Effector memory CD8-positive, alpha-beta T cell (primary cell): Measurements from ENCODE around the gene RGPD3.
"Not testable (repeated sequence)": the region's sequence is repeated elsewhere in the genome, so short reads cannot be mapped to it uniquely, and the experiment has no call there.

Source experiments
- ATAC-seq: fragments of 150-1000 bp; cut with Tn5 transposase; replicated peaks from 2 replicates; pipeline ENCODE4 v1.10.0; 2021; ENCODE audit warnings: mild to moderate bottlenecking, moderate library complexity
- DNase-seq, 3 experiments: peaks; one replicate each; pipeline ENCODE4 v3.0.0; 2021
- H3K27ac Mint-ChIP-seq, 2 donors: one replicate each; pipeline ENCODE4 v1.8.0; 2022; ENCODE audit warnings: mild to moderate bottlenecking in 2 of 2, mixed read lengths in 2 of 2, moderate library complexity in 2 of 2
- H3K27me3 Mint-ChIP-seq, 2 donors: one replicate each; pipeline ENCODE4 v1.8.0; 2022; ENCODE audit warnings: mixed read lengths in 2 of 2
- H3K36me3 Mint-ChIP-seq: one replicate; pipeline ENCODE4 v1.8.0; 2022; ENCODE audit warnings: mild to moderate bottlenecking, moderate library complexity, mixed read lengths; ENCODE audit not compliant: insufficient read depth
- H3K4me1 Mint-ChIP-seq, 2 donors: one replicate each; pipeline ENCODE4 v1.8.0; 2022; ENCODE audit warnings: low read depth in 2 of 2, mixed read lengths in 2 of 2
- H3K4me3 Mint-ChIP-seq, 2 donors: one replicate each; pipeline ENCODE4 v1.8.0; 2022; ENCODE audit warnings: mild to moderate bottlenecking in 2 of 2, mixed read lengths in 2 of 2, moderate library complexity in 2 of 2
- H3K9me3 Mint-ChIP-seq, 2 donors: one replicate each; pipeline ENCODE4 v1.8.0; 2022; ENCODE audit warnings: mixed read lengths in 2 of 2

The RGPD3 gene

DNA sequence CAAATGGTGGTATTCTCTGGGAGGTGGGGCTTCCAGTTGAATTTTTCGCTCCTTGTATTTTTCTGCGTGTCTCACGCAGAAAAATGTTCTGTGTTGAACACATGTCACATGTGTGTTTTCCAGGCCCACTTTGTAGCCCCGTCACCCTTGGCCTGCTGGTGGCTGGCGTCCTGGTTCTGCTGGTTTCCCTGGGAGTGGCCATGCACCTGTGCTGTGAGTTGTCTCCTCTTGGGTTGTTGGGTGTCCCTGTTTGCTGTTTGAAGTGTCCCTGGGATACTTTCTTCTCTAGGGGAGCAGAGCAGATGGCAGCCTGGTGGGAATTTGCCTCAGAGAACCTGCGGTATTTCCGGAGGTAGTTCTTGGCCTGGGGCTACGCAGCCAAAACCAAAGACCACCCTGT, 34.1 kb upstream of the RGPD3 start:
- ATAC-seq, DNase-seq, H3K36me3 Mint-ChIP-seq, H3K27ac Mint-ChIP-seq, H3K9me3 Mint-ChIP-seq, H3K4me1 Mint-ChIP-seq, H3K27me3 Mint-ChIP-seq, H3K4me3 Mint-ChIP-seq: not testable (repeated sequence)

DNA sequence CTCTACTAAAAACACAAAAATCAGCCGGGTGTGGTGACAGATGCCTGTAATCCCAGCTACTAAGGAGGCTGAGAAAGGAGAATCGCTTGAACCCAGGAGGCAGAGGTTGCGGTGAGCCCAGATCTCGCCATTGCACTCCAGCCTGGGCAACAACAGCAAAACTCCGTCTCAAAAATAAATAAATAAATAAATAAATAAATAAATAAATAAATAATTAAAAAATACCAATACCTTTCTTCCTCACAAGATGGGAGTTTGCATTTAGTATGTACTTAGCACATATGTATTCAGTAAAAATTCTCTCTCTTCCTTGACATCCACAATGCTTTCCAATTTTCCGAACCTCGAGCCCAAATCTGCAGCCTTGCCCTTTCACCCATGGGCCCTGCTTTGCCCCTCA, 32.1 kb upstream of the RGPD3 start:
- H3K4me1 Mint-ChIP-seq, H3K9me3 Mint-ChIP-seq, DNase-seq, ATAC-seq, H3K27me3 Mint-ChIP-seq, H3K27ac Mint-ChIP-seq, H3K36me3 Mint-ChIP-seq, H3K4me3 Mint-ChIP-seq: not testable (repeated sequence)

DNA sequence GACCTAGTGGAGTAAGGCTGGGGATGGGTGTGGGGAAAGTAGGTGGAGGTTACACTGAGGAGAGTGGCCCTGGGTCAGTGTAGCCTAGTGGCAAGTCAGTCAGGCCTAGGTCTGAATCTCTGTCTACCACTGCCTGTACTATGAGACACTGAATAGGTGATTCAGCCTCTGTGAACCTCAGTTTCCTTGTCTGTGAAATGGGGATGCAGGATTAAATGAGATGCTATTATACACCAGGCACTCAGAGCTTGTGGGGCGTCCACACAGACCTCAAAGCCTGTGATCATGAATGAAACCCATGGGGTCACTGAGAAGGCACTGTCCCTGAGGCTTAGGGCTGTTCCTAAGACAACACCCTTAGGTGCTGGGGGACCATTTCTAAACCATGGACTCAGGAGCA, 30.3 kb upstream of the RGPD3 start:
- H3K27ac Mint-ChIP-seq, ATAC-seq, H3K27me3 Mint-ChIP-seq, H3K9me3 Mint-ChIP-seq, DNase-seq, H3K4me1 Mint-ChIP-seq, H3K36me3 Mint-ChIP-seq, H3K4me3 Mint-ChIP-seq: not testable (repeated sequence)

DNA sequence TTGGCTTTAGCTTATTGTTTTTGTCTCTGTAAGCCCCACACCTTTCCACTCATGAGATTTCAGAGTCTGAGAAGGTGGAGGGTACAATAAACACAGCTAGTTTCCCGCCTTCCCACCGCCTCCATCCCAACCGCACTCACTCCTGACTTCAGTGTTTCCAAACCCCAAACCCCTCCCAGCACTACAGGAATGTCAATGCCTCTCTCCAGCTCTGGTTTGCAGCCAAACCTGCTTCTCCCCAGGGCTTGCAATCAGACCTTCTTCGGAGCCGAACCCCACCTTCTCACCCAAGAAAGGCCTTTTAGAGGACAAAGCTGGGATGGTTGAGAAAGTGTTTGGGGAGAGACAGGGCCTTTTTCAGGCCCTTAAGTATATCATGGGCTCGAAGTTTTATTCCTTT, 24.7 kb upstream of the RGPD3 start:
- not testable (repeated sequence) for H3K4me3 Mint-ChIP-seq, H3K27ac Mint-ChIP-seq, ATAC-seq, H3K9me3 Mint-ChIP-seq, DNase-seq, H3K36me3 Mint-ChIP-seq, H3K4me1 Mint-ChIP-seq
- H3K27me3 Mint-ChIP-seq, result peaks cover 6 to 20% of the 10 kb centered on the region in 2 donors

DNA sequence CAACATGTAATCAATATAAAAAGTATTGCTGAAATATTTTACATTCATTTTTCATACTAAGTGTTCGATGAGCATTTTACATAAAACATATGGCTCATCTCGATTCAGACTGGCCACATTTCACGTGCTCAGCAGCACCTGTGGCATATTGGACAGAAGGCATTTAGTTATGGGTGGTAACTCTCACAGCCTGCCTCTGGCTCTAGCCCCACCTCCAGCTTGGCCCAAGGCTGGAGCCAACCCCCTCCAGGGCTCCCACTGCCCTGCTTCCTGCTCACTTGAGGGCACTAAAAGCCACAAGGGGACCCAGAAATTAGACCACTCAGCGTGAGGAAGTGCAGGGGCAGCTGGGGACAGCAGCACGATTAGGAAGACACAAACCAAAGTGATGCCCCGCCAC, 24.2 kb upstream of the RGPD3 start:
- not testable (repeated sequence) for H3K4me1 Mint-ChIP-seq, H3K4me3 Mint-ChIP-seq, H3K27ac Mint-ChIP-seq, ATAC-seq, DNase-seq, H3K36me3 Mint-ChIP-seq, H3K9me3 Mint-ChIP-seq
- peaks cover 6 to 24% of the 10 kb centered on the region in 2 donors for H3K27me3 Mint-ChIP-seq

DNA sequence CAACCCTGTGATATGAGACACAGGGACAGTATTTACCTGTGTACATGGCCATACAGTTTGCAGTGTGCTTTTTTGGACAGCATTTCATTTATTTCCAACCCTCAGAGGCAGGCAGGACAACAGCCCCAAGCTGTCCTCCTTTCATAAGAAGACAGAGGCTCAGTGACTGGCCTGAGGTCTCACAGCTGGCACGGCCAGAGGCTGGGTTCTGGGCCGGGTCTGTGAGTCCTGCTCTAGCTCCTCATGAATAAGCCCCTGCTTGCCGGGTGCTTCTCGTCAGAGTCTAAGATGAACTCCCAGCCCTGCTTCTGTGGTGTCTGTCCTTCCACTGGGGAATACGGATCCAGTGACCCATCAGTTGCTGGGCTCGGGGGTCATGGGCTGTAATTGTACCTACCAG, 21.5 kb upstream of the RGPD3 start:
- not testable (repeated sequence) for H3K27ac Mint-ChIP-seq, DNase-seq, H3K4me1 Mint-ChIP-seq, H3K36me3 Mint-ChIP-seq, H3K4me3 Mint-ChIP-seq, ATAC-seq, H3K9me3 Mint-ChIP-seq
- peaks cover 4 to 38% of the 10 kb centered on the region in 2 donors for H3K27me3 Mint-ChIP-seq

DNA sequence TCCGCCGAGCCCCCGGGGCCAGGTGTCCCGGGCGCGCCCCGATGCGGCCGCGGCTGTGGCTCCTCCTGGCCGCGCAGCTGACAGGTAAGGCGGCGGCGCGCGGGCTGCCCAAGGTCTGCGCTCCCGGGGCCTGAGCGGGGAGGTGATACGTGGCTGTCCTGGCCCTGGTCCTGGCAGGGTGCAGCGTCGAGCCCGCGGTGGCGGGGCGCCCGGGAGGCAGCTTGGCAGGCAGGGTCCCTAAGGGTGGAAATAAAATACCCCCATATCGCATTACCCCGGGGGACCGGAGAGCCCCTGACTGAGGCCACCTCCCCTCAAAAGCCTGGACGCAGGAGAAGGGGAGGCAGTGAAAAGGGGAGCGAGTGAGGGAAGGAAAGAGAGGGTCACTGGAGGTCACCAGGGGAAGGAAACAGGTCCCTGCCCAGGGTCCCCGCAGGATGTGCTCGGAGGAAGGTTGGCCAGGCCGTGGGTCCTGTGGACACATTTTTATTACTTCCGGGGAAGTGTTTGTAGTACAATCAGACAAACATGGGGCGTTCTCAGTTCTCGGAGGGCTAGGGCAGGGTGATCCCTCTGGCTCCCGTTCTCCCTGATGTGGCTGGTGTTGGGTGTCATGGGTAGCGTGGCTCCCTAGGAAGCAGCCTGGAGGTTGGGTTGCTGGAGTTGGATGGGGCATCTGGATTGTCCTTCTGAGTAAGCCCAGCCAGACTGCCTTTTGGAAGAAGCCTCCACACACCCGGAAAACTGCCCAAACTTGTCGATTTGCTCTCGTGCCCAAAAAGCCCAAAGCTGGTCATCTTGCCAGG, 19.4 kb upstream of the RGPD3 start:
- H3K27ac Mint-ChIP-seq, DNase-seq, H3K36me3 Mint-ChIP-seq, H3K9me3 Mint-ChIP-seq, H3K4me1 Mint-ChIP-seq, ATAC-seq, H3K4me3 Mint-ChIP-seq: not testable (repeated sequence)
- peaks cover 0 to 40% of the 10 kb centered on the region in 2 donors for H3K27me3 Mint-ChIP-seq

DNA sequence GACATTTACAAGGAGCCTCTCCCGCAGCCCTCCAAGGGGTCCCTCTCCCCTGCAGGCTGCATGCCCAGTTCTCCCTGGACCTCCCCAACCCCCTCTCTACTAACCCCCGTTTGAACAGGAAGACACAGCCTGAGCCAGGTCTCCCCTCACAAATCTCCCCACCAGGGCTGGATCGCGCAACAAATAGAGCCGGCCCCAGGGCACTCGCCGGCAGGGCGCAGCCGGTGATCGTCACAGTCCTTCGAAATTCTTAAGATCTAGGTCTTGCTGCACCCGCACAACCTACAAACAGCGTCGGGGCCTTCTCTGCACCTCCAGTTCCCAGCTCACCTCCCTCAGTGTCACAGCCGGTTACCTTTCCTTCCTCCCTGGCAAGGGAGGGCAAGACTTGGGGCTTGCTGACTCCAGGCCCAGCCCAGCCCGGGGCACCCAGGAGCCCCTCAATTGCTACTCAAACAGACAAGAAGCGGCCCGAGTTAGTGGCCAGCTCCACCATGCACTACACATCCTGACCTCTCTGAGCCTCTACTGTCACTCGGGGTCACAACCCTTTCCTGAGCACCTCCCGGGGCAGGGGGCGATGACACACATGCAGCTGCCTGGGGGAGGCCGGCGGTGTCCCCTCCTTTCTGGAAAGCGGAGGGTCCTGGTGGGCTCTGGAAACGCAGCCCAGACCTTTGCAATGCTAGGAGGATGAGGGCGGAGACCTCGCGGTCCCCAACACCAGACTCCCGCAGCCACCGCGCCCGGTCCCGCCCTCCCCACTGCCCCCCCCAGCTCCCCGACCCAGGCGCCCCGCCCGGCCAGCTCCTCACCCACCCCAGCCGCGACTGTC, 18.6 kb upstream of the RGPD3 start, which contains the start of gene CD8B2:
Gene CD8B2, plus strand, starts transcription at position 814 of the 835 bp plus-strand sequence. CDS start 63 bp downstream, outside the sequence.
- DNase-seq, result peak in 1 of 3 experiments; percentile 22
- peaks cover 0 to 40% of the 10 kb centered on the region in 2 donors for H3K27me3 Mint-ChIP-seq
- ATAC-seq, result peak; percentile 64
- not testable (repeated sequence) for H3K9me3 Mint-ChIP-seq, H3K4me1 Mint-ChIP-seq, H3K36me3 Mint-ChIP-seq, H3K27ac Mint-ChIP-seq, H3K4me3 Mint-ChIP-seq

DNA sequence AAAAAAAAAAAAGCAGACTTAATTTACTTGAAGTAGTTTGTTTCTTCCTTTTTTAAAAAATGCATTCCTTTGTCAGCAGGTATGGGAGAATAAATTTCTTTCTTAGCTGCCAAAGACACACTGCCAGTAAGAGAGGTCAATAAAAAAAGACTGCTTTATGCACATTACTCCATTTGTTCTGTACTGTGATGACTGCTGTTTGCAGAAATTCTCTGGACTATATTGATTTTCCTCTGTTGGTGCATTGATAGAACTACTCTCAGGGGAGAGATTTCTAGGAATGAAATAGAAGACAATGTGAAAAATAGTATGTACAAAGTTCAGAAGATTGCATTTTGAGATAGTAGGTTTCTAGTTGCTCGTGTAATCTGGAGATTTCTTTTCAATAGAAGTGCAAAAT, 11.3 kb upstream of the RGPD3 start:
- H3K27me3 Mint-ChIP-seq, H3K27ac Mint-ChIP-seq, DNase-seq, H3K36me3 Mint-ChIP-seq, H3K4me1 Mint-ChIP-seq, H3K9me3 Mint-ChIP-seq, ATAC-seq, H3K4me3 Mint-ChIP-seq: not testable (repeated sequence)

DNA sequence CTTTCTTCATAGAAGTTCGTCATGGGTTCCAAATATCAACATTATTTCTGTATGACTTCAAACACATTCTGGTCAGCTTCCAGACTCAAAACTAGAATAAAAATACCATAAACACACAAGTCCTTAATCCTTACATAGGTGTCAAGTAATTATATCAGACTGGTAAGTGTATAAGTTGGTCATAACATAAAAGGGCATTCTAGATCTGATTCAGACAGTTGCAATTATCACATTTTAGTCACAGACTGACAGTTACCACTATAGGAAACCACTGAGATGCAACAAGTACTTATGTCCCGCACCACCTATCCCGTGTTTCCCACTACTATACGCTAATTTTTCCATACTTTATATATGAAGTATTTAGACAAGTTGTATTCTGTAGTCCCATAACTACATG, 9.4 kb upstream of the RGPD3 start:
- H3K9me3 Mint-ChIP-seq, H3K4me1 Mint-ChIP-seq, H3K27ac Mint-ChIP-seq, DNase-seq, ATAC-seq, H3K36me3 Mint-ChIP-seq, H3K27me3 Mint-ChIP-seq, H3K4me3 Mint-ChIP-seq: not testable (repeated sequence)

DNA sequence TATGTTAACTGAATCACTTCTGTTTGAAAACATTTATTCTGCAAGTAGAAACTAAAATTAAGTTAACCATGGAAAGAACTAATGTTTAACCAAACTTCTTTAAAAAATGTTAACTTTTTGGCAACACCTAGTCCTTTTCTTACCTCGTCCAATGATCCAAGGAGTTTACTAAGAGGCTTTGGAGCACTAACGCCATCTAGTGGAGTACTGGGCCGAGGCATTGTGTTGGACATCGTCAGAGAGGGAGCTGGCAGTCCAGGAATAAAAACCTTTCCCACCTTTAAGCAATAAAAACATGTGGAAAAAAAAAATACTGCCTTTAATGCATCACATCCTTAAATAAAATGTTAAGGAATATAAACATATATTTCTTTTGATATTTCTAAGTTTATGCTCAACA, 2.4 kb upstream of the RGPD3 start:
- H3K4me3 Mint-ChIP-seq, H3K9me3 Mint-ChIP-seq, H3K36me3 Mint-ChIP-seq, H3K27me3 Mint-ChIP-seq, H3K27ac Mint-ChIP-seq, H3K4me1 Mint-ChIP-seq, ATAC-seq: not testable (repeated sequence)
- peak; percentile 30 to 45 (median 42) for DNase-seq

DNA sequence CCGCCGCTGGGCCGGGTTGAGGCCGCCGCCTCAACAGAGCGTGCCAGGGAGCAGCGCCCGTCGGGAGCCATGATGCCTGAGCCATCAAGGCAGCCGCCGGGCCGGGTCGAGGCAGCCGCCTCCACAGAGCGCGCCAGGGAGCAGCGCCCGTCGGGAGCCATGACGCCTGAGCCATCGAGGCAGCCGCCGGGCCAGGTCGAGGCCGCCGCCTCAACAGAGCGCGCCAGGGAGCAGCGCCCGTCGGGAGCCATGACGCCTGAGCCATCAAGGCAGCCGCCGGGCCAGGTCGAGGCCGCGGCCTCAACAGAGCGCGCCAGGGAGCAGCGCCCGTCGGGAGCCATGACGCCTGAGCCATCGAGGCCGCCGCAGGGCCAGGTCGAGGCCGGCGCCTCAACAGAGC, 697 bp downstream of the RGPD3 start:
- DNase-seq, H3K27me3 Mint-ChIP-seq, H3K36me3 Mint-ChIP-seq, H3K9me3 Mint-ChIP-seq, H3K4me1 Mint-ChIP-seq, H3K4me3 Mint-ChIP-seq, H3K27ac Mint-ChIP-seq, ATAC-seq: not testable (repeated sequence)

DNA sequence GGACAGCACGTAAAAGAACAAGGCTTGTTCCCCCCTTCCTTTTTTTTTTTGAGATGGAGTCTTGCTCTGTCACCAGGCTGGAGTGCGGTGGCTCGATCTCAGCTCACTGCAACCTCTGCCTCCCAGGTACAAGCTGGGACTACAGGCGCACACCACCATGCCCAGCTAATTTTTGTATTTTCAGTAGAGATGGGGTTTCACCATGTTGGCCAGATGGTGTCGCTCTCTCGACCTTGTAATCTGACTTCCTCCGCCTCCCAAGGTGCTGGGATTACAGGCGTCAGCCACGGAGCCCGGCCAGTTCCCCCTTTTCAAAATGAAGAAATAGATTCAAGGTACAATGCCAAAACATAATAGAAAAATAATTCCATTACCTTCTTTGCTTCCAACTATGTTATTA, 6.3 kb downstream of the RGPD3 start:
- not testable (repeated sequence) for ATAC-seq, H3K4me3 Mint-ChIP-seq, H3K27ac Mint-ChIP-seq, DNase-seq, H3K27me3 Mint-ChIP-seq, H3K4me1 Mint-ChIP-seq, H3K36me3 Mint-ChIP-seq, H3K9me3 Mint-ChIP-seq

DNA sequence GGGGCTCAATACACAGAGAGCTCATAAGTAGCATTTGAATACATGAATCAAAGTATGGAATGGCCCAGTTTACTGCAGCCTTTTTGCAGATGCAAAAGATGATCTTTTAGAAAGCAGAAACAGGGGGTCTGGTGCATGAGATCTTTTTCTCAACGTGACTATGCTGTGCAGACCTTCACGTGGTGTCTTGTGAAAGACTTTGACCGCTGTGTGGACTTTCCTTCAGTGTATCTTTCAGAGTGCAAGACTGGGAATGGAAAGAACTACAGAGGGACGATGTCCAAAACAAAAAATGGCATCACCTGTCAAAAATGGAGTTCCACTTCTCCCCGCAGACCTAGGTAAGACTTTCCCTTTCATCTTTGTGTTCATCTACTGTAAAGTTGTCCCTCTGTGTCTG, 77.5 kb downstream of the RGPD3 start:
- H3K27me3 Mint-ChIP-seq, H3K4me1 Mint-ChIP-seq, ATAC-seq, DNase-seq, H3K4me3 Mint-ChIP-seq, H3K36me3 Mint-ChIP-seq, H3K9me3 Mint-ChIP-seq: not testable (repeated sequence)
- H3K27ac Mint-ChIP-seq, result peak overlapping the region in 1 of 2 donors; percentile 13
